ENCODE results near the gene POLE4.

- no peak for TF ChIP-seq CTCF (IDR thresholded peaks at IDR 0.05; ENCODE audit: low read depth, low read length)
- TF ChIP-seq POLR2A (IDR thresholded peaks at IDR 0.05; ENCODE audit: extremely low read depth, insufficient read length), result no peak
- TF ChIP-seq MAX (IDR thresholded peaks at IDR 0.05; ENCODE audit: low read depth, low read length), result no peak
Measured at GRCh38 chr2:74921236-74921736, 37.2 kb upstream of the POLE4 start.

Measured in NB4 (cell line).